H1 (cell line): ENCODE measurements around the gene DNAH1. TPM values are rescaled to one million over a fixed set of nuclear protein-coding genes. Genes with fewer than 3 reads are reported as not detected.

Source experiments
- ASH2L ChIP-seq: fragments of 200-600, 300-600 bp; sonication (generic); IDR thresholded peaks from one replicate; pipeline ENCODE4 v1.7.1; 2017; ENCODE audit warnings: low read length
- CBX8 ChIP-seq: fragments of 300-800, 300-1000 bp; sonication (generic); IDR thresholded peaks from 2 replicates; pipeline ENCODE4 v1.7.1; 2016; ENCODE audit warnings: low read depth, low read length, borderline replicate concordance
- GABPA ChIP-seq: IDR thresholded peaks from 2 replicates; pipeline ENCODE4 v1.6.1; 2011; ENCODE audit warnings: mild to moderate bottlenecking, low read length, moderate library complexity, borderline replicate concordance; ENCODE audit not compliant: insufficient read depth
- POLR2AphosphoS5 ChIP-seq: IDR thresholded peaks from 2 replicates; pipeline ENCODE4 v1.6.1; 2011; ENCODE audit warnings: low read depth, low read length
- YY1 ChIP-seq: IDR thresholded peaks from 2 replicates; pipeline ENCODE4 v1.6.1; 2011; ENCODE audit warnings: low read depth, mild to moderate bottlenecking, low read length
- polyA plus RNA-seq, 7 experiments: library from polyadenylated mRNA; depleted of rRNA in 3 of 7; stranded (reverse) in 5 of 7; unstranded in 2 of 7; fragments of >200 nt in 5 of 7; fragments of 200-250 nt in 2 of 7; gene quantifications; 1 replicate in 5 of 7; 2 replicates in 1 of 7; 4 replicates in 1 of 7; pipeline versions ENCODE4 v1.2.1 to v1.2.3, GENCODE V29; 2011 to 2013; ENCODE audit warnings: missing spikeins in 2 of 7, mixed read lengths in 2 of 7
- total RNA-seq: library from RNA; stranded (reverse); fragmentation: NEBNext Ultra II Directional; extraction: Animal tissue kit (Norgen Biotek cat#: 25700); gene quantifications from 2 replicates; pipeline ENCODE4 v1.2.1, GENCODE V29; 2021
- TF ChIP-seq, protein P1 (sequence below): IDR thresholded peaks from 2 replicates; pipeline ENCODE4 v1.6.1; 2011; ENCODE audit warnings: low read length, improper control_type of control experiment
- TF ChIP-seq, protein P2 (sequence below): IDR thresholded peaks from 2 replicates; pipeline ENCODE4 v1.6.1; 2012; ENCODE audit warnings: low read length, inconsistent platforms
- TF ChIP-seq, protein P3 (sequence below): fragments of 300-600 bp; sonication (generic); IDR thresholded peaks from 2 replicates; pipeline ENCODE4 v1.7.1; 2012; ENCODE audit warnings: low read length, moderate library complexity, mild to moderate bottlenecking, inconsistent platforms; ENCODE audit not compliant: insufficient replicate concordance

The DNAH1 gene
- total and polyA plus RNA-seq, 2 of the 8 experiments (the other 6 are each of a cell fraction or from before 2014, with no cell fraction given), result 1.0 to 1.5 TPM

DNA sequence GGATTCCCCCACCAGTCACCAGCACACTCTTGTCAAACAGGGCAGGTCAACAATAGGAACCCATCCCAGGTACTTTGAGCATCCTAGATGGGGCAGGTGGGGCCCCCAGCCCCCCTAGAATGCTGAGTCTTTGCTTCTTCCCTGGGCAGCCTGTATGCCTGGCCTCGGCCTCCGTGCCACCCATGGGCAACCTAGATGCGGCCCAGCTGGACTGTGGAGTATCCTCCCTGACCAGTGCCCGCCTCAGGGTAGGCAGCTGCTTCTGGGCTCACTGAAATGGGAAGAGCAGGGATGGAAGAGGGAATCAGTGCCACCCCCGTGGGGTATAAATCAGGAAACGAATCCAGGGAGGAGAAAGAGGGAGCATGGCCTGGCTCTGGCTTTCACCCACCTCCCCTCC, 10.9 kb downstream of the DNAH1 start (continued):
- TF ChIP-seq YY1 (no peak), CBX8 (no peak), ASH2L (no peak), POLR2AphosphoS5 (no peak), GABPA (no peak)
- TF ChIP-seq, protein P1, sequence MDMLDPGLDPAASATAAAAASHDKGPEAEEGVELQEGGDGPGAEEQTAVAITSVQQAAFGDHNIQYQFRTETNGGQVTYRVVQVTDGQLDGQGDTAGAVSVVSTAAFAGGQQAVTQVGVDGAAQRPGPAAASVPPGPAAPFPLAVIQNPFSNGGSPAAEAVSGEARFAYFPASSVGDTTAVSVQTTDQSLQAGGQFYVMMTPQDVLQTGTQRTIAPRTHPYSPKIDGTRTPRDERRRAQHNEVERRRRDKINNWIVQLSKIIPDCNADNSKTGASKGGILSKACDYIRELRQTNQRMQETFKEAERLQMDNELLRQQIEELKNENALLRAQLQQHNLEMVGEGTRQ, result no peak
- TF ChIP-seq, protein P2, sequence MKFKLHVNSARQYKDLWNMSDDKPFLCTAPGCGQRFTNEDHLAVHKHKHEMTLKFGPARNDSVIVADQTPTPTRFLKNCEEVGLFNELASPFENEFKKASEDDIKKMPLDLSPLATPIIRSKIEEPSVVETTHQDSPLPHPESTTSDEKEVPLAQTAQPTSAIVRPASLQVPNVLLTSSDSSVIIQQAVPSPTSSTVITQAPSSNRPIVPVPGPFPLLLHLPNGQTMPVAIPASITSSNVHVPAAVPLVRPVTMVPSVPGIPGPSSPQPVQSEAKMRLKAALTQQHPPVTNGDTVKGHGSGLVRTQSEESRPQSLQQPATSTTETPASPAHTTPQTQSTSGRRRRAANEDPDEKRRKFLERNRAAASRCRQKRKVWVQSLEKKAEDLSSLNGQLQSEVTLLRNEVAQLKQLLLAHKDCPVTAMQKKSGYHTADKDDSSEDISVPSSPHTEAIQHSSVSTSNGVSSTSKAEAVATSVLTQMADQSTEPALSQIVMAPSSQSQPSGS, result no peak
- TF ChIP-seq, protein P3, sequence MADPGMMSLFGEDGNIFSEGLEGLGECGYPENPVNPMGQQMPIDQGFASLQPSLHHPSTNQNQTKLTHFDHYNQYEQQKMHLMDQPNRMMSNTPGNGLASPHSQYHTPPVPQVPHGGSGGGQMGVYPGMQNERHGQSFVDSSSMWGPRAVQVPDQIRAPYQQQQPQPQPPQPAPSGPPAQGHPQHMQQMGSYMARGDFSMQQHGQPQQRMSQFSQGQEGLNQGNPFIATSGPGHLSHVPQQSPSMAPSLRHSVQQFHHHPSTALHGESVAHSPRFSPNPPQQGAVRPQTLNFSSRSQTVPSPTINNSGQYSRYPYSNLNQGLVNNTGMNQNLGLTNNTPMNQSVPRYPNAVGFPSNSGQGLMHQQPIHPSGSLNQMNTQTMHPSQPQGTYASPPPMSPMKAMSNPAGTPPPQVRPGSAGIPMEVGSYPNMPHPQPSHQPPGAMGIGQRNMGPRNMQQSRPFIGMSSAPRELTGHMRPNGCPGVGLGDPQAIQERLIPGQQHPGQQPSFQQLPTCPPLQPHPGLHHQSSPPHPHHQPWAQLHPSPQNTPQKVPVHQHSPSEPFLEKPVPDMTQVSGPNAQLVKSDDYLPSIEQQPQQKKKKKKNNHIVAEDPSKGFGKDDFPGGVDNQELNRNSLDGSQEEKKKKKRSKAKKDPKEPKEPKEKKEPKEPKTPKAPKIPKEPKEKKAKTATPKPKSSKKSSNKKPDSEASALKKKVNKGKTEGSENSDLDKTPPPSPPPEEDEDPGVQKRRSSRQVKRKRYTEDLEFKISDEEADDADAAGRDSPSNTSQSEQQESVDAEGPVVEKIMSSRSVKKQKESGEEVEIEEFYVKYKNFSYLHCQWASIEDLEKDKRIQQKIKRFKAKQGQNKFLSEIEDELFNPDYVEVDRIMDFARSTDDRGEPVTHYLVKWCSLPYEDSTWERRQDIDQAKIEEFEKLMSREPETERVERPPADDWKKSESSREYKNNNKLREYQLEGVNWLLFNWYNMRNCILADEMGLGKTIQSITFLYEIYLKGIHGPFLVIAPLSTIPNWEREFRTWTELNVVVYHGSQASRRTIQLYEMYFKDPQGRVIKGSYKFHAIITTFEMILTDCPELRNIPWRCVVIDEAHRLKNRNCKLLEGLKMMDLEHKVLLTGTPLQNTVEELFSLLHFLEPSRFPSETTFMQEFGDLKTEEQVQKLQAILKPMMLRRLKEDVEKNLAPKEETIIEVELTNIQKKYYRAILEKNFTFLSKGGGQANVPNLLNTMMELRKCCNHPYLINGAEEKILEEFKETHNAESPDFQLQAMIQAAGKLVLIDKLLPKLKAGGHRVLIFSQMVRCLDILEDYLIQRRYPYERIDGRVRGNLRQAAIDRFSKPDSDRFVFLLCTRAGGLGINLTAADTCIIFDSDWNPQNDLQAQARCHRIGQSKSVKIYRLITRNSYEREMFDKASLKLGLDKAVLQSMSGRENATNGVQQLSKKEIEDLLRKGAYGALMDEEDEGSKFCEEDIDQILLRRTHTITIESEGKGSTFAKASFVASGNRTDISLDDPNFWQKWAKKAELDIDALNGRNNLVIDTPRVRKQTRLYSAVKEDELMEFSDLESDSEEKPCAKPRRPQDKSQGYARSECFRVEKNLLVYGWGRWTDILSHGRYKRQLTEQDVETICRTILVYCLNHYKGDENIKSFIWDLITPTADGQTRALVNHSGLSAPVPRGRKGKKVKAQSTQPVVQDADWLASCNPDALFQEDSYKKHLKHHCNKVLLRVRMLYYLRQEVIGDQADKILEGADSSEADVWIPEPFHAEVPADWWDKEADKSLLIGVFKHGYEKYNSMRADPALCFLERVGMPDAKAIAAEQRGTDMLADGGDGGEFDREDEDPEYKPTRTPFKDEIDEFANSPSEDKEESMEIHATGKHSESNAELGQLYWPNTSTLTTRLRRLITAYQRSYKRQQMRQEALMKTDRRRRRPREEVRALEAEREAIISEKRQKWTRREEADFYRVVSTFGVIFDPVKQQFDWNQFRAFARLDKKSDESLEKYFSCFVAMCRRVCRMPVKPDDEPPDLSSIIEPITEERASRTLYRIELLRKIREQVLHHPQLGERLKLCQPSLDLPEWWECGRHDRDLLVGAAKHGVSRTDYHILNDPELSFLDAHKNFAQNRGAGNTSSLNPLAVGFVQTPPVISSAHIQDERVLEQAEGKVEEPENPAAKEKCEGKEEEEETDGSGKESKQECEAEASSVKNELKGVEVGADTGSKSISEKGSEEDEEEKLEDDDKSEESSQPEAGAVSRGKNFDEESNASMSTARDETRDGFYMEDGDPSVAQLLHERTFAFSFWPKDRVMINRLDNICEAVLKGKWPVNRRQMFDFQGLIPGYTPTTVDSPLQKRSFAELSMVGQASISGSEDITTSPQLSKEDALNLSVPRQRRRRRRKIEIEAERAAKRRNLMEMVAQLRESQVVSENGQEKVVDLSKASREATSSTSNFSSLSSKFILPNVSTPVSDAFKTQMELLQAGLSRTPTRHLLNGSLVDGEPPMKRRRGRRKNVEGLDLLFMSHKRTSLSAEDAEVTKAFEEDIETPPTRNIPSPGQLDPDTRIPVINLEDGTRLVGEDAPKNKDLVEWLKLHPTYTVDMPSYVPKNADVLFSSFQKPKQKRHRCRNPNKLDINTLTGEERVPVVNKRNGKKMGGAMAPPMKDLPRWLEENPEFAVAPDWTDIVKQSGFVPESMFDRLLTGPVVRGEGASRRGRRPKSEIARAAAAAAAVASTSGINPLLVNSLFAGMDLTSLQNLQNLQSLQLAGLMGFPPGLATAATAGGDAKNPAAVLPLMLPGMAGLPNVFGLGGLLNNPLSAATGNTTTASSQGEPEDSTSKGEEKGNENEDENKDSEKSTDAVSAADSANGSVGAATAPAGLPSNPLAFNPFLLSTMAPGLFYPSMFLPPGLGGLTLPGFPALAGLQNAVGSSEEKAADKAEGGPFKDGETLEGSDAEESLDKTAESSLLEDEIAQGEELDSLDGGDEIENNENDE, result no peak
